SK-N-SH (cell line): ENCODE measurements around the gene CYP2W1. TPM values are rescaled to one million over a fixed set of nuclear protein-coding genes. Genes with fewer than 3 reads are reported as not detected.

ENCODE experiments used
- CTCF ChIA-PET: fragments of 300-600, 350-600 bp; formaldehyde crosslinking; extraction: SDS; loops from one replicate; lab custom pipeline; 2021; lab: Yijun Ruan, JAX
- POLR2A ChIA-PET: fragments of 350-600 bp; sonication (Branson Sonifier 250); formaldehyde crosslinking; extraction: SDS; loops from one replicate; lab custom pipeline; 2020; ENCODE audit warnings: antibody characterized with exemption, inconsistent platforms; lab: Yijun Ruan, JAX
- DNase-seq: peaks from one replicate; pipeline ENCODE4 v3.0.0; 2012
- H2AFZ ChIP-seq: fragments of 200-600 bp; sonication (generic); 2 replicates; pipeline ENCODE4 v1.8.1; 2016; ENCODE audit warnings: antibody characterized with exemption, mild to moderate bottlenecking, low read depth
- H3F3A ChIP-seq: fragments of 200-600 bp; sonication (generic); replicated peaks from 2 replicates; pipeline ENCODE3; 2016; ENCODE audit warnings: antibody characterized with exemption, mild to moderate bottlenecking; ENCODE audit not compliant: insufficient read depth
- H3K27ac ChIP-seq, 2 experiments: fragments of 200-500 bp in 1 of 2; fragments of 200-600 bp in 1 of 2; sonication (Bioruptor generic) in 1 of 2; sonication (generic), shearing (Covaris generic) in 1 of 2; 2 replicates each; pipeline versions ENCODE4 v1.5.1 to v1.6.1; 2014 to 2016; ENCODE audit warnings: low read depth in 2 of 2, inconsistent platforms in 1 of 2, low read length in 1 of 2, mild to moderate bottlenecking in 1 of 2, mixed read lengths in 1 of 2
- H3K27me3 ChIP-seq: fragments of 200-600 bp; sonication (generic), shearing (Covaris generic); 2 replicates; pipeline ENCODE4 v1.6.1; 2016; ENCODE audit warnings: mixed run types; ENCODE audit not compliant: insufficient read depth
- H3K36me3 ChIP-seq, 2 experiments: fragments of 200-500 bp in 1 of 2; fragments of 200-600 bp in 1 of 2; sonication (Bioruptor generic) in 1 of 2; sonication (generic) in 1 of 2; replicated peaks in 1 of 2; 2 replicates each; pipeline versions ENCODE3 to v1.5.1; 2014 to 2016; ENCODE audit warnings: low read length in 1 of 2, mild to moderate bottlenecking in 1 of 2; ENCODE audit not compliant: insufficient read depth in 2 of 2, control insufficient read depth in 1 of 2
- H3K4me1 ChIP-seq, 2 experiments: fragments of 200-500 bp in 1 of 2; fragments of 200-600 bp in 1 of 2; sonication (Bioruptor generic) in 1 of 2; sonication (generic), shearing (Covaris generic) in 1 of 2; 2 replicates each; pipeline versions ENCODE4 v1.5.1 to v1.6.1; 2014 to 2016; ENCODE audit warnings: low read depth in 1 of 2, low read length in 1 of 2, mixed run types in 1 of 2; ENCODE audit not compliant: insufficient read depth in 2 of 2, control insufficient read depth in 1 of 2
- H3K4me2 ChIP-seq: fragments of 200-600 bp; sonication (generic), shearing (Covaris generic); 2 replicates; pipeline ENCODE4 v1.6.1; 2017; ENCODE audit warnings: mixed run types
- H3K4me3 ChIP-seq, 2 experiments: fragments of 200-500 bp in 1 of 2; fragments of 200-600 bp in 1 of 2; sonication (Bioruptor generic) in 1 of 2; sonication (generic), shearing (Covaris generic) in 1 of 2; 2 replicates each; pipeline versions ENCODE4 v1.5.1 to v1.8.1; 2014 to 2016; ENCODE audit warnings: low read depth in 2 of 2, inconsistent platforms in 1 of 2, low read length in 1 of 2, mild to moderate bottlenecking in 1 of 2, mixed read lengths in 1 of 2, moderate library complexity in 1 of 2
- H3K79me2 ChIP-seq: fragments of 200-600 bp; sonication (generic); 2 replicates; pipeline ENCODE4 v1.8.1; 2017; ENCODE audit warnings: mild to moderate bottlenecking; ENCODE audit not compliant: insufficient read depth
- H3K9ac ChIP-seq: fragments of 200-600 bp; sonication (generic); 2 replicates; pipeline ENCODE4 v1.6.1; 2017; ENCODE audit warnings: mixed run types
- H3K9me2 ChIP-seq: fragments of 200-600 bp; sonication (generic); 2 replicates; pipeline ENCODE4 v1.6.1; 2017; ENCODE audit warnings: mixed run types
- H3K9me3 ChIP-seq: fragments of 200-600 bp; sonication (generic); 2 replicates; pipeline ENCODE4 v1.6.1; 2017; ENCODE audit warnings: mixed run types, mild to moderate bottlenecking, moderate library complexity
- H4K20me1 ChIP-seq: fragments of 200-600 bp; sonication (generic); 2 replicates; pipeline ENCODE4 v1.6.1; 2017; ENCODE audit warnings: mild to moderate bottlenecking, mixed run types; ENCODE audit not compliant: insufficient read depth
- CTCF ChIP-seq: fragments of 200-600 bp; sonication (generic); IDR thresholded peaks from 2 replicates; pipeline ENCODE4 v1.6.1; 2017; ENCODE audit warnings: antibody characterized with exemption, mild to moderate bottlenecking, moderate library complexity
- EZH2phosphoT487 ChIP-seq: fragments of 200-600 bp; sonication (generic); IDR thresholded peaks from 2 replicates; pipeline ENCODE4 v1.6.1; 2017; ENCODE audit warnings: low read depth, mixed run types, mild to moderate bottlenecking, antibody characterized with exemption, moderate library complexity, borderline replicate concordance
- FOXJ3 ChIP-seq: sonication (generic); formaldehyde crosslinking; IDR thresholded peaks from 2 replicates; pipeline ENCODE4 v1.5.1; 2020; ENCODE audit warnings: mild to moderate bottlenecking, missing genetic modification reagents
- GATA2 ChIP-seq: sonication (generic); formaldehyde crosslinking; IDR thresholded peaks from 2 replicates; pipeline ENCODE4 v1.5.0; 2020; ENCODE audit warnings: mild to moderate bottlenecking, missing genetic modification reagents
- NRF1 ChIP-seq: IDR thresholded peaks from 2 replicates; pipeline ENCODE4 v1.6.1; 2012; ENCODE audit warnings: low read depth, mild to moderate bottlenecking, low read length
- REST ChIP-seq: IDR thresholded peaks from 2 replicates; pipeline ENCODE4 v1.6.1; 2012; ENCODE audit warnings: mild to moderate bottlenecking, low read depth, low read length, moderate library complexity
- TCF12 ChIP-seq: IDR thresholded peaks from 2 replicates; pipeline ENCODE4 v1.4.0; 2012
- WGBS: methylation state at CpG from one replicate; pipeline ENCODE4 v1.1.6; 2017; ENCODE audit warnings: low lambda C conversion rate; 5-methylcytosine and 5-hydroxymethylcytosine counted together
- polyA plus RNA-seq, 3 experiments: library from polyadenylated mRNA; depleted of rRNA; stranded (reverse); fragments of >200 nt; gene quantifications; 2 replicates each; pipeline ENCODE4 v1.2.3, GENCODE V29; 2012

The CYP2W1 gene
- polyA plus RNA-seq, 1 of the 3 experiments (the other 2 are of a cell fraction), result 0.10 TPM

- TF ChIP-seq GATA2 (no peak), REST (peak; percentile 71; the same call in 1 of the 2 replicates)
Measured at GRCh38 chr7:974820-975681, 7.9 kb upstream of the CYP2W1 start, which contains the start of gene COX19 (continued).

GRCh38 chr7:975702-976473 is 7.1 kb upstream of the CYP2W1 start:
- ChIA-PET CTCF (interaction anchor here (0.8 to 8.4 kb wide), 14 partner anchors 9 to 207 kb away, joined by 3 to 134 read pairs (median 5); partner anchors contain the start of gene ADAP1), POLR2A (interaction anchor here (0.6 to 1.4 kb wide), 4 partner anchors 9 to 162 kb away, joined by 3 to 9 read pairs (median 4); a partner anchor contains a TSS)
- Histone ChIP-seq H3K9me2 (no peaks in the 10 kb centered on the region), H2AFZ (peak overlapping the region; percentile 98), H3K36me3 (peaks cover 18 to 19% of the 10 kb centered on the region in 2 experiments), H4K20me1 (peaks cover 32% of the 10 kb centered on the region), H3K4me3 (peak overlapping the region; percentile 75 to 83), H3K27ac (peak overlapping the region in 1 of 2 experiments; percentile 13; a peak in 1 of 4 replicates), H3F3A (peaks cover 7% of the 10 kb centered on the region), H3K9me3 (no peaks in the 10 kb centered on the region), H3K79me2 (peaks cover 44% of the 10 kb centered on the region), H3K4me1 (peaks cover 10 to 12% of the 10 kb centered on the region in 2 experiments; a peak in 2 of 4 replicates), H3K4me2 (peak overlapping the region; percentile 88), H3K27me3 (no peaks in the 10 kb centered on the region), H3K9ac (peak overlapping the region; percentile 94)
- DNase-seq, result no peak
- 33% methylated on average over 21 of the region's 28 CpGs for WGBS
- TF ChIP-seq TCF12 (no peak), CTCF (no peak), EZH2phosphoT487 (no peak), FOXJ3 (CRISPR knock-in tag) (no peak), NRF1 (no peak)
